GM19328 (cell line): ENCODE data around the gene IL1RAPL2.
"Not testable (repeated sequence)": the region's sequence is repeated elsewhere in the genome, so short reads cannot be mapped to it uniquely, and the experiment has no call there.

Source experiments
- ATAC-seq: cut with Tn5 transposase; IDR thresholded peaks from one replicate; pipeline ENCODE4 v1.9.1; 2021; ENCODE audit warnings: mild to moderate bottlenecking, moderate library complexity; ENCODE audit not compliant: unreplicated experiment

Gene IL1RAPL2

DNA sequence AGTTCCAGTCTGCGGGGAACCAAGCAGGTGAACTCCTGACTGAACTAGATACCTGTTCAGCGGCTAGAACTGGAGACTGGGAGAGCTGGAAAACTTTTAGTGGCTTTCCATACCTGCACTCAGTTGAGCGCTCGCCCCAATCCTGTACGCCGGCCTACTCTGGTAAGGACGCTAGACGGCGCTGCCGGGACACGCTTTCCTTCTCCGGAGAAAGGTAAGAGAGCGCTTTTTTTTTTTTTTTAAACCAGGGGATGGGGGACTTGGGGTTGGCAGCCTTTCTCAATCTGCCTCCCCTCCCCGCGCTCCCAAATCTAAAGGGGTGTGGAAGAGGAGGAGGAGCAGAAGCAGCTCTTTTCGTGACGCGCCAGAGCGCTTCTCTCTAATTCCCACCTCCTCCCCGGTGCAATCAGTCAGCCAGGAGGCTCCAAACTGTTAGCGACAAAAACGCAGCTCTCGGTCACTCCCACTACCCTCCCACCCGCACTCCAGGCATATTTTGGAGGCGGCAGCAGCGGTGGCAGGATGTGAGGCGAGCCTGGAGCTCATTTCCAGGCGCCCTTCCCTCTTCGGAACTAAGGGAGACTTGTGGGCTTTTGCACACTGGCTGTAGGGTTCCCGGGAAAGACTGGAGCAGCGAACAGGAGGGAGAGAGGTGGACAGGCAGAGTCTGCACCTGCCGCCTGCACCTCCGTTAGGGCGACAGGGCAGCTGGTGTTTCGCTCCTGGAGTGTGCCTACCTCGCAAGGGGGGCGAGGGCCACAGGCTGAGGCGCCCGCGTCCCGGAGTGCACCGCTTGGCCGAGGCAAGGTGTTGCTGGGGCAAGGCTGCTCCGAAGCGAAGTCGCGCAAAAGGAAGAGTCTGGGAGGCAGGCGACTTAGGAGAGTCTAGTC is at the start of gene IL1RAPL2:
IL1RAPL2 (plus strand) TSS at position 409 of the 890 bp plus-strand sequence.
- no peak for ATAC-seq

- no peak for ATAC-seq
Observed at GRCh38 chrX:104522386-104522785, 43.6 kb upstream of the IL1RAPL2 start.

GRCh38 chrX:104523858-104524257 is 42.1 kb upstream of the IL1RAPL2 start:
- ATAC-seq: no peak

- no peak for ATAC-seq
Observed at GRCh38 chrX:104539081-104539480, 26.9 kb upstream of the IL1RAPL2 start.

- not testable (repeated sequence) for ATAC-seq
Observed at GRCh38 chrX:104542447-104542846, 23.6 kb upstream of the IL1RAPL2 start.

GRCh38 chrX:104564335-104564734 is 1.7 kb upstream of the IL1RAPL2 start:
- ATAC-seq: no peak

DNA sequence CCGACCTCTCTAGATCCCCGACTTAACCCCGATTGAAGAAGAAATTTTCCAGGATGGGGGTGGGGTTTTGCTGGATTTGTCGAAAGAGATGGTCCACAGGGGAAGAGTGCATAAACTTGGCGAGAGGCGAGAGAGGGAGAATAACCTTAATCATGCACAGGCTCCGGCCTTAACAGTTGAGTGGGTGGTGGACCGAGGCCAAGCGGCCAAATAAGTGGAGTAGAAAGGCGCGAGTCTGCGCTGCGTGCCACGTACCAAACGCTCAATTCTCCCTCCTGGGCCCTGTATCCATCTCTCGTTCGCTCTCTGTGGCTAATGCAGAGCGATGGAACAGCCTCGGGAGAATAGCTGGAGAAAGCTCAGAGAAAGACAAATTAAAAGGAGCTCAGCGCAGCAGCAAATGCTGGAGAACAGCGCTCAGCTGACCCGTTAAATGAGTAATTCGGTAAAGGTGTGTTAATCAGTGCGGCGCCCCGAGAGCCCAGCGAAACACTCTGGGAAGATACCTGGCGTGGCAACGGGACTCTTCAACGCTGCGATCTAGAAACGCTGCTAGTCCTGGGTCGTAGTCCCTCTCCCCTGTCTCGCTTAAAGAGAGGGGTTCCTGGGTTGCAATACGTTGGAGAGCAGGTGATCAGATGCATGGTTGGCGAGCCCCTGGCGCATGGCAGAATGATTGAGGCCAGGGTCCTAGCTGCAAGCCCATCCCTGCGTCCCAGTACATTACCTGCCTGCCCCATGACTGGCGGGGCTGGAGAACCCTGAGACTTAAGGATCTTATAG is 887 bp upstream of the IL1RAPL2 start:
- no peak for ATAC-seq

DNA sequence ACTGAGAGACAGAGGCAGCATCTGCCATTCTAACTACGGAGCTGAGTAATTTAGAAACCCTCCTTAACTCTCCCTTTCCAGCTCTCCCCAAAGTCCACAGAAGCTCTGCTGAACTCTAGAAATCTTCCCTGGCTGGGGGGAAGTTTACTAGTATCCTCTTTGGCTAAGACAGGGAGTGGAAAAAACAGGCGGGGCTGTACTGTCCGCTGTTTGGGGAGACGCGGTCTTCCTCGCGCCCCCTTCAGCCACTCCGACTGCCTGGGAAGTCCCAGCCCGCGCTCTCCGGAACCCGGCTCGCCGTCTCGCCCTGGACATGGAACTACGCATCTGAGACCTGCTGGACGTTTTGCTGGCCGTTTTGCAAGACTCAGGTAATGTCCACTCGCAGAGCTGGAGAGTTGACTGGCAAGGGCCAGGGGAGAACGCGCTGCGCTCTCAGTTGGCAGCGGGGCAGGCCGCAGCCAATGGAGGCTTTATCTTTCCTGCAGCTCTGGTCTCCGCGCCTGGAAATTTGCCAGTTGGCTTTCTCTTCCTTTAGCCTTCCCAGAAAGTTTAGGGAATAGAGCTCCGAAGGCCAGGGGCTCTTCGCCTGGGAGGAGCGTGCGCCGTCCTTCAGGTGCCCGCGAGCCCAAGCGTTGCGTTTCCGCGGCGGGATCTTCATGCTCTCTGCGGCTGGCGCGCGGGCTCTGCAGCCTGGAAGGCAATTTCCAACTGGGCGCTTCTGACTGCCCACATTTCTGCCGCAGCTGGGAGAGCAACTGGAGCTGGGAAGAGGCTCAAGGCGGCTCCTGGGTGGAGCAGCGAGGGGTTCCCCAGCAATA is 892 bp downstream of the IL1RAPL2 start:
- no peak for ATAC-seq

DNA sequence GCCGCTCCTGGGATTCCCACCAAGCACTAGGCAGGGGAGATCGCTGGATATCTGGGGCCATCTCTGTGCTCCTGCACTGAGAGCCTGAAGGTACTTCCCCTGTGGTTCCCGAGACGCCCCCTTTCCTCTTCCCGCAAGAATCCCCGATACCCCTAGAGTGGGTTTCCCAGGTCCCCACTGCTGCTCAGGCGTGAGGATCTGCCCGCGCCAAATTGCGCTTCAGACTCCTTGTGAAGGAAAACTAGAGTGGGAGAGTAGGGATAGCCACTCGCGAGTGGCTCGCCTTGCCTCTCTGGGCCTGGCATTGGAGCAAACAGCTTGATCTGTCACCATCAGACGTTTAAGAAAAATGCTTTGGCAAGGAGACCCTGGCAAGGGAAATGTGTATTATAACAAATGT is 1.5 kb downstream of the IL1RAPL2 start:
- ATAC-seq: no peak

DNA sequence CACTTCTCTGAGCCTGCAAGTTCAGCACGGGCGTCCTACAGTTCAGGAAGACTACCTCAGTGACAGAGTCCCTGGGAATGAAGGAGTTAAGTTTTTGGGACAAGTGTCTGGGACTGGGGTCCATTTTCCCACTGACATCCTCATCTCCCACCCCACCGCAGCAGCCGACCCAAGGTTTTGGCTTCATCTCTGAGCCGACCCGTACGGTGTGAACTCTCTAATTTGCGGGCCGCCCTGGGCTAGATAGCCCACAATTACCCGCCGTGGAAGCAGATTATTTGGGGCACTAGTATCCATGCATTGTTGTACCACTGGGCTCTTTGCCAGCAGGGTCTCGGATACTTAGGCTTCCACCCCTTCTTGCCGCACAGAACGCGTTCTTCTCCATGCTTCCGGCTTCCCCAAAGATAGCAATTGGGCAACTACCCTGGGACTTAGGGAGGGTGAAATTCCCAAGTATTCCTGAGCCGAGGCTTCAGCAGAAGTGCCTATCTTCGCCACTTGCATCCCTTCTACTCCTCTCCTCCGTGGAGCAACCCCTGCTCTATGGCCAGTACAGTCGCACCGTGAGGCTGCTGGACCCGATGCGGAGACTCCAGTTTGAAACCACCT is 2.4 kb downstream of the IL1RAPL2 start:
- no peak for ATAC-seq

GRCh38 chrX:104618106-104618895 is 52.3 kb downstream of the IL1RAPL2 start:
- no peak for ATAC-seq

DNA sequence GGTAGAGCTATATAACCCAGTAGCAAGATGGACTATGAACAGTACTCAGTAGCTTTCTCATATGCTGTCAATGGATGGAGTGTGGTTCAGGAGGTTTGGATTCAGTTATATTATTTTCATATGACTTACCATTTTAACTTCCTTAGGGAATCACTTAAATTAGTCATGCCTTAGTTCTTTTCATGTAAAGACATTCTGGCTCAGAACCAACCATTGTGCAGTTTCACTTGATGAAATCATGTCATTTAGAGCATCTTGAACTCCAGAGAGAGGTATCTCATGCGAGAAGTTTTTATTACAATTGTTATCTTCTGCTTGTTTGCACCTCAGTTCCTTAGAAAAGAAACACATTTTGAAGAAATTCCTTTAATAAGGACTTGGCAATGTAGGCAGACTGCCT is 55.8 kb downstream of the IL1RAPL2 start:
- ATAC-seq: no peak

DNA sequence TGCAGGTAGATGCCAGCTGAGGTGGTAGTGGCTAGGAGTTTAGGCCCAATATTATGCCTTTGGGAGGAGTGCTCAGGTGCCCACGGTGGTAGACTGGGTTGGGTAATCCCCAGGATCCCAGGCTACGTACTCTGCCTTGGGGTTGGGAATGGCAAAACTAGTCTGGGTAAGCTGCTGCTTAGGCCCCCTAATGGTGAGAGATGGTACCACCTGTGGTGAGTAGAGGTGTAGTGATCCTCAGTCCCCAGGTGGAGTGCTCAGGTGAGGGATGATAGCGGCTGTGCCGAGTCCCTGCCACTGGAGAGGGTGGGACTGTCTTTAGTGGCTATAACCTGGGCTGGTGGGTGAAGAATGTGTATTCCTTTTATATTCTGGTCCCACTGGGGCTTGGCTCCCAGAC is 75.2 kb downstream of the IL1RAPL2 start:
- ATAC-seq: no peak

DNA sequence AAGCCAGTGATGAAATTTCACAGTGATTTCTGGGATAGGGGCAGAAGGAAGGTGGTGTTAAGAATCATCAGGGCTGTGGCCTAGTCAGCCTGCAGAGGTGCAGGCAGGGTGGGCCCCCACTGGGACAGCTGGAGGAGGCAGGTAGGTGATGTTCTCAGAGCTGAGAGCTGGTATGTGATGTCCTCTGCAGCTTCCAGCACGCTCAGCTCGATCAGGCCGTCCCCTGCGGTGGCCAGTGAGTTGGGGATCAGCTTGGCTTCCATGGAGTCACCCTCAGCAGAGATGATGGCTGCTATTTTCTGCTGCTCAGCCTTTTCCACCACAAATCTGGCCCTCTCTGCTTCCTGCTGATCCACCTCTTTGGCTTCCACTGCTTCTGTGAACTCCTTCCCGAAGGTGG is 81.1 kb downstream of the IL1RAPL2 start:
- ATAC-seq: no peak

- no peak for ATAC-seq
Observed at GRCh38 chrX:104659005-104659744, 93.2 kb downstream of the IL1RAPL2 start.

- no peak for ATAC-seq
Observed at GRCh38 chrX:104660092-104660491, 94.1 kb downstream of the IL1RAPL2 start.

DNA sequence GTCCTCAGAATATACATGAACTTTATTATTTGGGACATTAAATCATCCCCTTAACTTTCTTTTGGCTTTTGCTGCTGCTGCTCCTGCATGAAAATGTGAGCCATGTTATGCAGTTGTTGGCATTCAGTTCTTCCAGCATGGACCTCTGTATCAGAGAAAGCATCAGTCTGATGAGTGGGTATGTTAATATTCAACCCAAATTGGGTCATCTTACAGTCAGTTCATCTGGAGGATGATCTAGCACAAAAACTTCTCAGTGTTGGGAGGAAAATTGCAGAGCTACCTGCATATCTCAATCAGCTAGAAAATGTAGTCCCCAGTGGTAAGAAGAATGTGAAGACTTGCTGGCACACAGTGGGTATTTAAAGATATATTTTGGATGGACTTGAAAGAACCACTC is 96.7 kb downstream of the IL1RAPL2 start:
- ATAC-seq: no peak

- ATAC-seq: no peak
Observed at GRCh38 chrX:104665691-104666090, 99.7 kb downstream of the IL1RAPL2 start.

DNA sequence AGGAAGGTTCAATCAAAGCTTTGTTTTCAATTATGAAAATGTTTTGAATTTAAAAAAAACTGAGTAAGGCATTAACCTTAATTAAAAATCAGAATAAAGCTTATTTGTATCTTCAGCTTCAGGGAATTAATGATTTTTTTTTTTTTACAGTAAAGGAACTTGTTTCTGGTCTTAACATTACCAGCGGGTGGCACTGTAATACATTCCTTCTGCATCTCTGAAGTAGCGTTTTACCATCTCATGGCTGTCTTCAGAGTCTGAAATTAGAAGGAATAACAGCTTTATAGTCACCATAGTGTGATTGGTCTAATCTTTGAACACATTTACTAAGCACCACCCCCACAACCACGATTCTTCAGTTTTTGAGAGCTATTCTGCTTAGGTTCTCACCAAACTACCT is 102.6 kb downstream of the IL1RAPL2 start:
- no peak for ATAC-seq
